ENCODE measurements around the gene MZF1.

GRCh38 chr19:58563034-58563573 is 10.0 kb downstream of the MZF1 start:
- TF ChIP-seq CTCF (IDR thresholded peaks at IDR 0.05; ENCODE audit: low read depth, low read length, missing input control), result no peak
- no peak for TF ChIP-seq TAF1 (conservative IDR thresholded peaks at IDR 0.05)
- TF ChIP-seq HNF4G (IDR thresholded peaks at IDR 0.05), result no peak
- TF ChIP-seq RAD21 (IDR thresholded peaks at IDR 0.05), result no peak
- no peak for TF ChIP-seq MAX (IDR thresholded peaks at IDR 0.05)
- no peak for TF ChIP-seq SP1 (IDR thresholded peaks at IDR 0.05)
- no peak for TF ChIP-seq JUND (IDR thresholded peaks at IDR 0.05)
- no peak for TF ChIP-seq ATF3 (IDR thresholded peaks at IDR 0.05)
- no peak for TF ChIP-seq NR2F2 (IDR thresholded peaks at IDR 0.05)
- TF ChIP-seq EGR1 (IDR thresholded peaks at IDR 0.05; ENCODE audit: low read depth in 2 of 2), result no peak
- no peak for TF ChIP-seq ZBTB33 (IDR thresholded peaks at IDR 0.05)
- TF ChIP-seq GABPA (IDR thresholded peaks at IDR 0.05 in 1 of 2, conservative IDR thresholded peaks at IDR 0.05 in 1 of 2), result no peak
- TF ChIP-seq YY1 (IDR thresholded peaks at IDR 0.05), result no peak
